H9 (cell line): ENCODE results near the gene STN1. TPM values are rescaled to one million over a fixed set of nuclear protein-coding genes. Genes with fewer than 3 reads are reported as not detected.
A peak's percentile ranks its signal among the peaks of the same experiment; 100 is the strongest.

Source experiments
- DNase-seq: peaks from one replicate; pipeline ENCODE4 v3.0.0-alpha.2; 2017
- H2AFZ ChIP-seq: one replicate; pipeline ENCODE4 v1.6.1; 2013; ENCODE audit warnings: mild to moderate bottlenecking, low read length, control low read depth, moderate library complexity
- H2AK5ac ChIP-seq: 2 replicates; pipeline ENCODE4 v1.6.1; 2013; ENCODE audit warnings: low read length, control low read depth, mixed read lengths; ENCODE audit not compliant: insufficient read length
- H2BK120ac ChIP-seq: one replicate; pipeline ENCODE4 v1.6.1; 2013; ENCODE audit warnings: low read depth, mild to moderate bottlenecking, low read length, control low read depth, inconsistent platforms; ENCODE audit not compliant: poor library complexity, severe bottlenecking
- H2BK12ac ChIP-seq: 2 replicates; pipeline ENCODE4 v1.6.1; 2013; ENCODE audit warnings: low read length, control low read depth, mixed read lengths, low read depth; ENCODE audit not compliant: insufficient read length
- H2BK15ac ChIP-seq: 2 replicates; pipeline ENCODE4 v1.6.1; 2013; ENCODE audit warnings: low read depth, low read length, control low read depth
- H2BK20ac ChIP-seq: one replicate; pipeline ENCODE4 v1.6.1; 2013; ENCODE audit warnings: low read depth, mild to moderate bottlenecking, low read length, control low read depth, inconsistent platforms; ENCODE audit not compliant: poor library complexity, severe bottlenecking
- H2BK5ac ChIP-seq: 2 replicates; pipeline ENCODE4 v1.6.1; 2013; ENCODE audit warnings: low read length, control low read depth, mixed read lengths; ENCODE audit not compliant: insufficient read length
- H3K14ac ChIP-seq: 2 replicates; pipeline ENCODE4 v1.6.1; 2013; ENCODE audit warnings: low read length, control low read depth; ENCODE audit not compliant: insufficient read depth
- H3K18ac ChIP-seq: 2 replicates; pipeline ENCODE4 v1.6.1; 2013; ENCODE audit warnings: low read depth, mild to moderate bottlenecking, mixed read lengths, low read length, control low read depth; ENCODE audit not compliant: insufficient read length
- H3K23ac ChIP-seq: 2 replicates; pipeline ENCODE4 v1.6.1; 2013; ENCODE audit warnings: low read length, control low read depth, mixed read lengths, low read depth; ENCODE audit not compliant: insufficient read length
- H3K23me2 ChIP-seq: 2 replicates; pipeline ENCODE4 v1.6.1; 2013; ENCODE audit warnings: low read depth, mild to moderate bottlenecking, mixed read lengths, low read length, control low read depth; ENCODE audit not compliant: insufficient read length, poor library complexity, severe bottlenecking
- H3K27ac ChIP-seq: 2 replicates; pipeline ENCODE4 v1.5.1; 2013; ENCODE audit warnings: low read length, control low read depth, mixed read lengths, low read depth; ENCODE audit not compliant: insufficient read length
- H3K27me3 ChIP-seq: 2 replicates; pipeline ENCODE4 v1.6.1; 2013; ENCODE audit warnings: low read length, control low read depth, inconsistent platforms; ENCODE audit not compliant: insufficient read depth
- H3K4ac ChIP-seq: 2 replicates; pipeline ENCODE4 v1.6.1; 2013; ENCODE audit warnings: low read depth, mild to moderate bottlenecking, control low read depth, inconsistent platforms, low read length, moderate library complexity
- H3K4me1 ChIP-seq: 2 replicates; pipeline ENCODE4 v1.6.1; 2013; ENCODE audit warnings: low read length, control low read depth, inconsistent platforms; ENCODE audit not compliant: insufficient read depth
- H3K4me2 ChIP-seq: 2 replicates; pipeline ENCODE4 v1.6.1; 2013; ENCODE audit warnings: low read length, control low read depth, mixed read lengths; ENCODE audit not compliant: insufficient read length, insufficient read depth
- H3K56ac ChIP-seq: 2 replicates; pipeline ENCODE4 v1.6.1; 2013; ENCODE audit warnings: low read depth, mild to moderate bottlenecking, mixed read lengths, low read length, control low read depth; ENCODE audit not compliant: insufficient read length
- H3K79me1 ChIP-seq: 2 replicates; pipeline ENCODE4 v1.6.1; 2013; ENCODE audit warnings: low read depth, mild to moderate bottlenecking, moderate library complexity, low read length, control low read depth, inconsistent platforms; ENCODE audit not compliant: insufficient read depth, poor library complexity, severe bottlenecking
- H3K79me2 ChIP-seq: 2 replicates; pipeline ENCODE4 v1.6.1; 2013; ENCODE audit warnings: low read length, control low read depth, inconsistent platforms; ENCODE audit not compliant: insufficient read depth
- H3K9ac ChIP-seq: 2 replicates; pipeline ENCODE4 v1.6.1; 2013; ENCODE audit warnings: low read length, control low read depth, mixed read lengths; ENCODE audit not compliant: insufficient read length; ENCODE audit errors: extremely low read depth
- H3K9me3 ChIP-seq: one replicate; pipeline ENCODE4 v1.6.1; 2013; ENCODE audit warnings: low read depth, low read length, inconsistent platforms; ENCODE audit not compliant: control insufficient read depth
- H3T11ph ChIP-seq: one replicate; pipeline ENCODE4 v1.6.1; 2013; ENCODE audit warnings: mild to moderate bottlenecking, low read length, control low read depth, inconsistent platforms
- H4K20me1 ChIP-seq: one replicate; pipeline ENCODE4 v1.6.1; 2013; ENCODE audit not compliant: control insufficient read depth, insufficient read length, insufficient read depth
- H4K5ac ChIP-seq: 2 replicates; pipeline ENCODE4 v1.6.1; 2013; ENCODE audit warnings: low read depth, mild to moderate bottlenecking, mixed read lengths, low read length, control low read depth; ENCODE audit not compliant: insufficient read length
- H4K8ac ChIP-seq: replicated peaks from 2 replicates; pipeline ENCODE4 v1.6.1; 2013; ENCODE audit warnings: low read length, control low read depth, mixed read lengths, low read depth; ENCODE audit not compliant: insufficient read length
- H4K91ac ChIP-seq: 2 replicates; pipeline ENCODE4 v1.6.1; 2013; ENCODE audit warnings: low read depth, mild to moderate bottlenecking, moderate library complexity, mixed read lengths, low read length, control low read depth; ENCODE audit not compliant: insufficient read length
- H3K27ac Mint-ChIP-seq, 3 experiments: 2 replicates in 2 of 3; 3 replicates in 1 of 3; pipeline ENCODE4 v1.8.0; 2020 to 2021; ENCODE audit warnings: mixed read lengths in 3 of 3, mild to moderate bottlenecking in 1 of 3, moderate library complexity in 1 of 3
- H3K27me3 Mint-ChIP-seq: 2 replicates; pipeline ENCODE4 v1.8.0; 2021; ENCODE audit warnings: low read depth, mild to moderate bottlenecking, moderate library complexity, mixed read lengths
- H3K36me3 Mint-ChIP-seq, 3 experiments: 2 replicates in 2 of 3; 3 replicates in 1 of 3; pipeline ENCODE4 v1.8.0; 2020 to 2021; ENCODE audit warnings: low read depth in 3 of 3, mixed read lengths in 3 of 3; ENCODE audit not compliant: insufficient read depth in 1 of 3
- H3K4me1 Mint-ChIP-seq, 2 experiments: 2 replicates each; pipeline ENCODE4 v1.8.0; 2020; ENCODE audit warnings: mixed read lengths in 2 of 2
- H3K4me3 Mint-ChIP-seq, 2 experiments: 2 replicates in 1 of 2; 3 replicates in 1 of 2; pipeline ENCODE4 v1.8.0; 2020 to 2021; ENCODE audit warnings: mild to moderate bottlenecking in 2 of 2, mixed read lengths in 2 of 2, moderate library complexity in 1 of 2
- H3K9me3 Mint-ChIP-seq, 2 experiments: 2 replicates in 1 of 2; 3 replicates in 1 of 2; pipeline ENCODE4 v1.8.0; 2020; ENCODE audit warnings: mild to moderate bottlenecking in 2 of 2, mixed read lengths in 2 of 2, moderate library complexity in 1 of 2
- CTCF ChIP-seq: fragments of 200-600 bp; sonication (generic); conservative IDR thresholded peaks from 3 replicates; pipeline ENCODE4 v1.8.0; 2021; ENCODE audit warnings: antibody characterized with exemption, mild to moderate bottlenecking
- WGBS: extraction: QIAGEN DNeasy Blood & Tissue Kit; methylation state at CpG from one replicate; pipeline ENCODE4 v1.1.7; 2013; ENCODE audit warnings: missing lambda C conversion rate, low lambda C conversion rate, mixed read lengths; ENCODE audit not compliant: insufficient read length; ENCODE audit errors: extremely low coverage; 5-methylcytosine and 5-hydroxymethylcytosine counted together
- total RNA-seq: library from RNA; stranded (reverse); gene quantifications from 2 replicates; pipeline ENCODE4 v1.2.1, GENCODE V29; 2021

The STN1 gene
- total RNA-seq, 1 experiment from 2014 or later, result 11.3 TPM

GRCh38 chr10:103916876-103917275, 1.1 kb downstream of the STN1 start:
- no peaks in the 10 kb centered on the region for H4K20me1 ChIP-seq

More at GRCh38 chr10:103916876-103917275, 1.1 kb downstream of the STN1 start:
- H4K91ac ChIP-seq, result no peak overlapping the region
- Mint-ChIP-seq H3K27ac (no peak overlapping the region; a peak in 1 of 7 replicates), H3K27me3 (no peaks in the 10 kb centered on the region), H3K4me1 (peaks cover 18 to 25% of the 10 kb centered on the region in 2 experiments), H3K36me3 (peaks cover 17 to 22% (median 22%) of the 10 kb centered on the region in 3 experiments), H3K9me3 (peaks cover 9% of the 10 kb centered on the region in 2 experiments), H3K4me3 (peak overlapping the region; percentile 85 to 91)
- H3K79me1 ChIP-seq, result no peaks in the 10 kb centered on the region
- H2AK5ac ChIP-seq, result no peak overlapping the region
- H3K14ac ChIP-seq, result no peak overlapping the region
- H2BK5ac ChIP-seq, result no peak overlapping the region
- H3K79me2 ChIP-seq, result no peaks in the 10 kb centered on the region
- TF ChIP-seq CTCF, result no peak
- H3K23me2 ChIP-seq, result peaks cover 10% of the 10 kb centered on the region
- H4K5ac ChIP-seq, result no peak overlapping the region
- no peak overlapping the region for H2BK120ac ChIP-seq
- H3K23ac ChIP-seq, result no peak overlapping the region
- H3K4me1 ChIP-seq, result peaks cover 3% of the 10 kb centered on the region; the same call in 1 of the 2 replicates
- no peak overlapping the region for H3K18ac ChIP-seq
- WGBS, result no CpG with 5 or more reads among the region's 2 CpGs
- no peak overlapping the region for H4K8ac ChIP-seq
- no peaks in the 10 kb centered on the region for H3K27me3 ChIP-seq
- no peak overlapping the region for H3K9ac ChIP-seq
- H2BK20ac ChIP-seq, result no peak overlapping the region
- peak overlapping the region; percentile 83 for H3K4me2 ChIP-seq
- H3T11ph ChIP-seq, result no peak overlapping the region
- peaks cover 8% of the 10 kb centered on the region for H3K9me3 ChIP-seq
- H3K27ac ChIP-seq, result no peak overlapping the region
- no peak overlapping the region for H3K4ac ChIP-seq
- no peak overlapping the region for H3K56ac ChIP-seq
- H2BK15ac ChIP-seq, result no peak overlapping the region
- no peak overlapping the region for H2AFZ ChIP-seq
- H2BK12ac ChIP-seq, result no peak overlapping the region
- DNase-seq, result no peak
